OCI-LY3 (cell line): ENCODE results near the gene NPY5R.

ENCODE experiments used
- EZH2phosphoT487 ChIP-seq: fragments of 200-600 bp; shearing (Covaris generic); IDR thresholded peaks from 2 replicates; pipeline ENCODE4 v1.6.1; 2018; ENCODE audit warnings: antibody characterized with exemption, mixed run types, low read depth
- TF ChIP-seq, protein P1 (sequence below): fragments of 200-600, 300-600 bp; sonication (generic); IDR thresholded peaks from 2 replicates; pipeline ENCODE4 v1.5.1; 2014; ENCODE audit warnings: antibody characterized with exemption, low read length, low read depth

- TF ChIP-seq, protein P1, sequence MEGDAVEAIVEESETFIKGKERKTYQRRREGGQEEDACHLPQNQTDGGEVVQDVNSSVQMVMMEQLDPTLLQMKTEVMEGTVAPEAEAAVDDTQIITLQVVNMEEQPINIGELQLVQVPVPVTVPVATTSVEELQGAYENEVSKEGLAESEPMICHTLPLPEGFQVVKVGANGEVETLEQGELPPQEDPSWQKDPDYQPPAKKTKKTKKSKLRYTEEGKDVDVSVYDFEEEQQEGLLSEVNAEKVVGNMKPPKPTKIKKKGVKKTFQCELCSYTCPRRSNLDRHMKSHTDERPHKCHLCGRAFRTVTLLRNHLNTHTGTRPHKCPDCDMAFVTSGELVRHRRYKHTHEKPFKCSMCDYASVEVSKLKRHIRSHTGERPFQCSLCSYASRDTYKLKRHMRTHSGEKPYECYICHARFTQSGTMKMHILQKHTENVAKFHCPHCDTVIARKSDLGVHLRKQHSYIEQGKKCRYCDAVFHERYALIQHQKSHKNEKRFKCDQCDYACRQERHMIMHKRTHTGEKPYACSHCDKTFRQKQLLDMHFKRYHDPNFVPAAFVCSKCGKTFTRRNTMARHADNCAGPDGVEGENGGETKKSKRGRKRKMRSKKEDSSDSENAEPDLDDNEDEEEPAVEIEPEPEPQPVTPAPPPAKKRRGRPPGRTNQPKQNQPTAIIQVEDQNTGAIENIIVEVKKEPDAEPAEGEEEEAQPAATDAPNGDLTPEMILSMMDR, result no peak
- no peak for TF ChIP-seq EZH2phosphoT487
These were observed 744 bp downstream of the NPY5R start for GRCh38 chr4:163344147-163345125.
